Activated CD8-positive, alpha-beta T cell treated with anti-CD3 and anti-CD28 coated beads for 36 hours (primary cell): ENCODE results near the gene ADAMTS17. TPM values are rescaled to one million over a fixed set of nuclear protein-coding genes. Genes with fewer than 3 reads are reported as not detected.

Experiments
- ATAC-seq: fragments of 200-7000 bp; cut with Tn5 transposase; one replicate; pipeline ENCODE4 v1.10.0; 2021; ENCODE audit warnings: mild to moderate bottlenecking, moderate library complexity
- CTCF ChIA-PET: fragments of 350-600 bp; sonication (Branson Sonifier 250); formaldehyde crosslinking; loops from one replicate; lab custom pipeline; 2021; ENCODE audit warnings: antibody characterized with exemption; lab: Charles Lee
- POLR2A ChIA-PET: fragments of 350-600 bp; sonication (Branson Sonifier 250); formaldehyde crosslinking; loops from one replicate; lab custom pipeline; 2021; ENCODE audit warnings: antibody characterized with exemption; lab: Charles Lee
- DNase-seq: peaks from one replicate; pipeline ENCODE4 v3.0.0-alpha.2; 2020
- H3K27ac Mint-ChIP-seq: one replicate; pipeline ENCODE4 v1.8.0; 2021; ENCODE audit warnings: mild to moderate bottlenecking, mixed read lengths
- H3K27me3 Mint-ChIP-seq: one replicate; pipeline ENCODE4 v1.8.0; 2021; ENCODE audit warnings: mixed read lengths
- H3K36me3 Mint-ChIP-seq: one replicate; pipeline ENCODE4 v1.8.0; 2021; ENCODE audit warnings: low read depth, mixed read lengths
- H3K4me1 Mint-ChIP-seq: one replicate; pipeline ENCODE4 v1.8.0; 2021; ENCODE audit warnings: low read depth, mixed read lengths
- H3K4me3 Mint-ChIP-seq: one replicate; pipeline ENCODE4 v1.8.0; 2021; ENCODE audit warnings: mild to moderate bottlenecking, moderate library complexity, mixed read lengths
- H3K9me3 Mint-ChIP-seq: one replicate; pipeline ENCODE4 v1.8.0; 2021; ENCODE audit warnings: mixed read lengths
- intact Hi-C: fragments of 100-400 bp; cut with micrococcal nuclease; formaldehyde crosslinking; loops from one replicate; pipeline ENCODE4 v1.10.0; 2022
- total RNA-seq, 2 experiments: library from RNA; stranded (reverse); gene quantifications; one replicate each; pipeline ENCODE4 v1.2.3, GENCODE V29; 2021
- TF ChIP-seq, protein P1 (sequence below): fragments of 200-600 bp; IDR thresholded peaks from one replicate; pipeline ENCODE4 v1.8.0; 2022; ENCODE audit warnings: antibody characterized with exemption, mild to moderate bottlenecking

The ADAMTS17 gene
- total RNA-seq, 2 experiments from 2014 or later, result 0.60 to 1.5 TPM

DNA sequence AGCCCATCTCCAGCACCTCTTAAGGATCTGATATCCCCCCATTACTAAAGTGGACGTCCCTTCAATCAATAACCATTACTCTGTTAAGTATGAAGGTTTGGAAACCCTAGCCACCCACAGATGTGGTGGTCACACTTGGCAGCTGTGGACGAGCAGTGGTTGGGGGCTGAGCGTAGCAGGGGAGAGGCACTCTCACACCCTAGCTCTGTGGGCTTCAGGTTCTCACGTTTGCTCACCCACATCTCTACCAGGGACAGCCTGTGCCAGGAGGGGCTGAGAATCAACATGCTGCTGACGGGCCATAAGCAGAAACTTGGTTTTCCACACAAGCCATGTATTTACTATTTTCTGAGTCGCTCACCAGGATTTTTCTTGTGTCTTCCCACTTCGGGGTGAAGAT, 287.2 kb downstream of the ADAMTS17 start:
- H3K27me3 Mint-ChIP-seq, result no peaks in the 10 kb centered on the region
- ChIA-PET CTCF (no interaction called here), POLR2A (no interaction called here)
- TF ChIP-seq, protein P1, sequence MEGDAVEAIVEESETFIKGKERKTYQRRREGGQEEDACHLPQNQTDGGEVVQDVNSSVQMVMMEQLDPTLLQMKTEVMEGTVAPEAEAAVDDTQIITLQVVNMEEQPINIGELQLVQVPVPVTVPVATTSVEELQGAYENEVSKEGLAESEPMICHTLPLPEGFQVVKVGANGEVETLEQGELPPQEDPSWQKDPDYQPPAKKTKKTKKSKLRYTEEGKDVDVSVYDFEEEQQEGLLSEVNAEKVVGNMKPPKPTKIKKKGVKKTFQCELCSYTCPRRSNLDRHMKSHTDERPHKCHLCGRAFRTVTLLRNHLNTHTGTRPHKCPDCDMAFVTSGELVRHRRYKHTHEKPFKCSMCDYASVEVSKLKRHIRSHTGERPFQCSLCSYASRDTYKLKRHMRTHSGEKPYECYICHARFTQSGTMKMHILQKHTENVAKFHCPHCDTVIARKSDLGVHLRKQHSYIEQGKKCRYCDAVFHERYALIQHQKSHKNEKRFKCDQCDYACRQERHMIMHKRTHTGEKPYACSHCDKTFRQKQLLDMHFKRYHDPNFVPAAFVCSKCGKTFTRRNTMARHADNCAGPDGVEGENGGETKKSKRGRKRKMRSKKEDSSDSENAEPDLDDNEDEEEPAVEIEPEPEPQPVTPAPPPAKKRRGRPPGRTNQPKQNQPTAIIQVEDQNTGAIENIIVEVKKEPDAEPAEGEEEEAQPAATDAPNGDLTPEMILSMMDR, result no peak
- no peak overlapping the region for H3K27ac Mint-ChIP-seq
- DNase-seq, result no peak
- H3K9me3 Mint-ChIP-seq, result no peaks in the 10 kb centered on the region
- no peak for ATAC-seq
- intact Hi-C loops, result no loop called here
- no peaks in the 10 kb centered on the region for H3K36me3 Mint-ChIP-seq
- no peak overlapping the region for H3K4me3 Mint-ChIP-seq
- no peaks in the 10 kb centered on the region for H3K4me1 Mint-ChIP-seq

GRCh38 chr15:100053474-100054121, 288.2 kb downstream of the ADAMTS17 start:
- Mint-ChIP-seq H3K4me3 (no peak overlapping the region), H3K4me1 (no peaks in the 10 kb centered on the region), H3K27ac (no peak overlapping the region), H3K36me3 (no peaks in the 10 kb centered on the region), H3K9me3 (no peaks in the 10 kb centered on the region), H3K27me3 (no peaks in the 10 kb centered on the region)
- POLR2A ChIA-PET, result no interaction called here
- no peak for ATAC-seq
- DNase-seq, result no peak
- CTCF ChIA-PET, result interaction anchor here (0.9 kb wide), 1 partner anchor 11 kb away, joined by 3 read pairs; no protein-coding TSS in a partner anchor
- TF ChIP-seq, protein P1, result no peak
- intact Hi-C loops, result no loop called here

- Mint-ChIP-seq H3K4me3 (no peak overlapping the region), H3K36me3 (peaks cover 1% of the 10 kb centered on the region), H3K27ac (no peak overlapping the region), H3K9me3 (peaks cover 3% of the 10 kb centered on the region), H3K27me3 (no peaks in the 10 kb centered on the region), H3K4me1 (no peaks in the 10 kb centered on the region)
- TF ChIP-seq, protein P1, result no peak
- POLR2A ChIA-PET, result no interaction called here
- DNase-seq (no peak), ATAC-seq (no peak)
- CTCF ChIA-PET, result no interaction called here
- intact Hi-C loops, result no loop called here
Measured at GRCh38 chr15:100052716-100053473, 288.9 kb downstream of the ADAMTS17 start.

GRCh38 chr15:100050877-100051786, 290.6 kb downstream of the ADAMTS17 start:
- Mint-ChIP-seq H3K36me3 (peaks cover 10% of the 10 kb centered on the region), H3K27ac (no peak overlapping the region), H3K4me1 (no peaks in the 10 kb centered on the region), H3K9me3 (peaks cover 12% of the 10 kb centered on the region), H3K4me3 (no peak overlapping the region), H3K27me3 (no peaks in the 10 kb centered on the region)
- intact Hi-C loops, result no loop called here
- CTCF ChIA-PET, result no interaction called here
- POLR2A ChIA-PET, result interaction anchor here (0.6 kb wide), 1 partner anchor 10 kb away, joined by 3 read pairs; no protein-coding TSS in a partner anchor
- TF ChIP-seq, protein P1, result no peak
- ATAC-seq (no peak), DNase-seq (no peak)
